ENCODE data around the gene CBY2. TPM values are rescaled to one million over a fixed set of nuclear protein-coding genes. Genes with fewer than 3 reads are reported as not detected.

Gene CBY2
- total and polyA plus RNA-seq, 2 of the 4 experiments (the other 2 are of a cell fraction) = not detected

- no peak overlapping the region for H2BK120ac ChIP-seq (ENCODE audit: low read depth, low read length)
- TF ChIP-seq MAZ (IDR thresholded peaks at IDR 0.05; ENCODE audit: borderline replicate concordance, low read depth, low read length) (no peak), CHD1 (IDR thresholded peaks at IDR 0.05; ENCODE audit: low read depth, low read length) (no peak), USF2 (IDR thresholded peaks at IDR 0.05; ENCODE audit: low read depth, low read length) (no peak), CEBPB (IDR thresholded peaks at IDR 0.05; ENCODE audit: low read depth, low read length) (no peak), MAFK (IDR thresholded peaks at IDR 0.05; ENCODE audit: low read depth, low read length) (no peak), NFE2L2 (IDR thresholded peaks at IDR 0.05; ENCODE audit: low read depth, low read length) (no peak), FOS (IDR thresholded peaks at IDR 0.05; ENCODE audit: low read depth, low read length) (no peak), RAD21 (IDR thresholded peaks at IDR 0.05; ENCODE audit: low read length) (no peak), POLR2A (IDR thresholded peaks at IDR 0.05; ENCODE audit: low read depth, low read length) (no peak), ELK1 (IDR thresholded peaks at IDR 0.05; ENCODE audit: borderline replicate concordance, low read depth, low read length) (no peak), MXI1 (IDR thresholded peaks at IDR 0.05; ENCODE audit: borderline replicate concordance, low read depth, low read length) (no peak), RFX5 (IDR thresholded peaks at IDR 0.05; ENCODE audit: low read depth, low read length) (no peak)
- no TSS peak for BruUV-seq (replicated peaks)
These were observed 3.8 kb downstream of the CBY2 start for GRCh38 chr13:45705918-45706317.

More at GRCh38 chr13:45705918-45706317, 3.8 kb downstream of the CBY2 start:
- H2AFZ ChIP-seq (replicated peaks; ENCODE audit: low read length, poor library complexity) = no peak overlapping the region
- no peaks in the 10 kb centered on the region for H3K79me1 ChIP-seq (ENCODE audit: low read depth in 1 of 2, low read length in 2 of 2)
- H3K9me1 ChIP-seq (ENCODE audit: insufficient read depth, low read length) = no peaks in the 10 kb centered on the region
- H3K4ac ChIP-seq (ENCODE audit: low read depth, low read length) = no peak overlapping the region
- peaks cover 8% of the 10 kb centered on the region for H3K27me3 ChIP-seq (ENCODE audit: control insufficient read depth, insufficient read depth, low read length)
- intact Hi-C loops (cut with micrococcal nuclease) = no loop called here
- POLR2A ChIA-PET (ENCODE audit: unreplicated experiment) = no interaction called here
- no peak overlapping the region for H3K4me3 ChIP-seq (ENCODE audit: insufficient read depth, low read depth, low read length)
- no peaks in the 10 kb centered on the region for H3K4me1 ChIP-seq (ENCODE audit: control insufficient read depth, insufficient read depth, low read length)
- DNase-seq (no peak), ATAC-seq (ENCODE audit: low read depth) (no peak)
- no peak overlapping the region for H3K4me2 ChIP-seq (ENCODE audit: low read depth, low read length)
- no peaks in the 10 kb centered on the region for H3K9me3 ChIP-seq (ENCODE audit: control insufficient read depth, insufficient read depth, low read length)
- H3K18ac ChIP-seq (ENCODE audit: low read depth, low read length) = no peak overlapping the region
- H2AK9ac ChIP-seq (replicated peaks; ENCODE audit: low read depth, low read length, poor library complexity) = no peak overlapping the region
- H2BK5ac ChIP-seq (ENCODE audit: low read depth, low read length, poor library complexity, severe bottlenecking) = no peak overlapping the region
- H2BK15ac ChIP-seq (ENCODE audit: low read depth, low read length) = no peak overlapping the region
- no peak overlapping the region for H4K91ac ChIP-seq (ENCODE audit: insufficient read depth, low read depth, low read length)
- no peak overlapping the region for H3K56ac ChIP-seq (ENCODE audit: extremely low read depth, insufficient read depth, low read length)
- no peak overlapping the region for H3K14ac ChIP-seq (replicated peaks; ENCODE audit: low read depth, low read length)
- no peaks in the 10 kb centered on the region for H4K20me1 ChIP-seq (ENCODE audit: insufficient read depth, low read length)
- CTCF ChIA-PET = no interaction called here
- H3K36me3 ChIP-seq (ENCODE audit: control insufficient read depth, insufficient read depth, low read length) = no peaks in the 10 kb centered on the region
- H3K27ac ChIP-seq (ENCODE audit: insufficient read depth, low read length) = no peak overlapping the region
- H3K9ac ChIP-seq (ENCODE audit: low read depth, low read length) = no peak overlapping the region
- H4K5ac ChIP-seq (ENCODE audit: low read depth, low read length) = no peak overlapping the region
- in situ Hi-C loops (cut with MboI; ENCODE audit: low sequenced_read_pairs) = no loop called here
- no peak overlapping the region for H2BK20ac ChIP-seq (ENCODE audit: low read depth, low read length)
- dilution Hi-C loops (cut with HindIII; ENCODE audit: low sequenced_read_pairs, unreplicated experiment) = no loop called here
- no peak overlapping the region for H4K8ac ChIP-seq (ENCODE audit: low read depth in 2 of 2, low read length in 2 of 2)
- no peak overlapping the region for H2AK5ac ChIP-seq (ENCODE audit: low read depth, low read length)
- no peak overlapping the region for H3K23ac ChIP-seq (ENCODE audit: low read depth, low read length)

Measured in IMR-90 (cell line).